GM20000 (cell line): ENCODE data around the gene PTPRM.

Experiments
- DNase-seq: peaks from one replicate; pipeline ENCODE4 v3.0.0; 2012; ENCODE audit warnings: low spot score
- TF ChIP-seq, protein P1 (sequence below): IDR thresholded peaks from 2 replicates; pipeline ENCODE4 v1.5.1; 2012; ENCODE audit warnings: mild to moderate bottlenecking, control low read depth; ENCODE audit errors: extremely low read depth, missing control alignments

PTPRM gene

DNA sequence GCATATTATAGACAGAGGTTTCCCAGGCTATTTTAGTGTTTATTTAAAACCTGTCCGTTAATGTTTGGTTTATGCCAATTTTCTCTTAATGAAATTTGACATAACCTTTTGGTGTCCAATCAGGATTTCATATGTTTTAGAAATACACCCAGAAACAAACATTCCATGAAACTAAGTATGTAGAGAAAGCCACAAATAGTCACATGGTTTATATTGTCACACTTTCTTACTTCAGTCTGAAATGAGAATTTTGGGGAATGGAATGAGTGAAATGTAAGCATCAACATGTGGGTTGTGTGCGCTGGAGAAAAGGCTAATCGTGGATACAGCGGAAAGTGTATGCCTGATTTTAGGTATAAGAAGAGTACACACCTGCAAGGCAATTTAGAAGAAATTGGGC lies 765.2 kb downstream of the PTPRM start:
- DNase-seq = no peak
- TF ChIP-seq, protein P1, sequence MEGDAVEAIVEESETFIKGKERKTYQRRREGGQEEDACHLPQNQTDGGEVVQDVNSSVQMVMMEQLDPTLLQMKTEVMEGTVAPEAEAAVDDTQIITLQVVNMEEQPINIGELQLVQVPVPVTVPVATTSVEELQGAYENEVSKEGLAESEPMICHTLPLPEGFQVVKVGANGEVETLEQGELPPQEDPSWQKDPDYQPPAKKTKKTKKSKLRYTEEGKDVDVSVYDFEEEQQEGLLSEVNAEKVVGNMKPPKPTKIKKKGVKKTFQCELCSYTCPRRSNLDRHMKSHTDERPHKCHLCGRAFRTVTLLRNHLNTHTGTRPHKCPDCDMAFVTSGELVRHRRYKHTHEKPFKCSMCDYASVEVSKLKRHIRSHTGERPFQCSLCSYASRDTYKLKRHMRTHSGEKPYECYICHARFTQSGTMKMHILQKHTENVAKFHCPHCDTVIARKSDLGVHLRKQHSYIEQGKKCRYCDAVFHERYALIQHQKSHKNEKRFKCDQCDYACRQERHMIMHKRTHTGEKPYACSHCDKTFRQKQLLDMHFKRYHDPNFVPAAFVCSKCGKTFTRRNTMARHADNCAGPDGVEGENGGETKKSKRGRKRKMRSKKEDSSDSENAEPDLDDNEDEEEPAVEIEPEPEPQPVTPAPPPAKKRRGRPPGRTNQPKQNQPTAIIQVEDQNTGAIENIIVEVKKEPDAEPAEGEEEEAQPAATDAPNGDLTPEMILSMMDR = no peak

DNA sequence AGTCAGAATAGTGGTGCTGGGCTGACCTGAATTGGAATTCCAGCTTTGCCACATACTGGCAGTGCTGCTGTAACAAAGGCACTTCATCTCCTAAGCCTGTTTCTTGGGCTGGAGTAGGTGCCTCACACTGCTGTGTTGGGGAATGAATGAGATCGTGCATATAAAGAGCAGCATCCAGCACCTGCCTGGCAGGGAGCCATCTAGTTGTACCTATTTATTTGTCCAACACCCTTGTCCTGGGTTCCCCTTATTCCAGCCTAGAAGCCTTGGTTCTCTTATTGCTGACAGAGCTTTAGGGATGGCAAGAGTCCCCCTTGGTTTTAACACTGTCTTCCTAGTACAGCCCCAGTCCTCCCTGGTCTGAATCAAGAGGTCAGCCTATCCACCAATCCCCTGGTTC lies 766.8 kb downstream of the PTPRM start:
- TF ChIP-seq, protein P1 = no peak
- DNase-seq = no peak

DNA sequence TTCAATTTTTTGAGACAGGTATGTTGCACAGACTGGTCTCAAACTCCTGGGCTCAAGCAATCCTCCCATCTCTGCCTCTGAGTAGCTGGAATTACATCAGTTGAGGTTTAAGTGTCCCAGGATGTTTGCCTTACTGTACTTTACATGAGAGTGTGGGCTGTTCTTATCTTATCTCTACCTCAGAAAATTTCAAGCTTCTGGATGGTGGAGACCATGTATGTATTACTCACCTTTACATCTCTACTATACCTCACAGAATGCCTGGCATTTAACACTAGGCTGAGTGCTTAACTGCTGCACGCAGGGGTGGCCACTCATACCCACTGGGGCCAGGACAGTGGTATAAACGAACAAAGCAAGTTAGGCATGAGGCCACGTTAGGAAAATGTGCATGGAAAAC lies 770.1 kb downstream of the PTPRM start:
- DNase-seq = no peak
- TF ChIP-seq, protein P1 = no peak

DNA sequence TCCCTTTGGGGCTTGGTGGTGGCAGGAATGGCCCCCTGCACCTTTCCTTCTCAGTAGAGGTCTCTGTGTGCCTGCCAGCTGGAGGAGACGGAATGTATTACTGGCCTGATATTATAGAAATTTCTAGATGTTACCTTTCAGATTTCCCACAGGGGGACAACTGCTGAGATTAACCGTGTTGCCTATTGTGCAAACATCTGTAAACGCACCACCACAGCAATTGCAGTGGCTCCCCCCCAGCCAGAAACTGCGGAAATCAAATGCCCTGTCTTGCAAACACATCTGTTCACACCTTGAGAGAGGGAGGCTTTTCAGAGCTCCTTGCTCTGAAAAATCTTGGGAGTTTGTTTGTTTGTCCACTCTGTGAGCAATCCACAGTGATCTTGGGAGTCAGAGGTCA lies 772.1 kb downstream of the PTPRM start:
- DNase-seq = no peak

DNA sequence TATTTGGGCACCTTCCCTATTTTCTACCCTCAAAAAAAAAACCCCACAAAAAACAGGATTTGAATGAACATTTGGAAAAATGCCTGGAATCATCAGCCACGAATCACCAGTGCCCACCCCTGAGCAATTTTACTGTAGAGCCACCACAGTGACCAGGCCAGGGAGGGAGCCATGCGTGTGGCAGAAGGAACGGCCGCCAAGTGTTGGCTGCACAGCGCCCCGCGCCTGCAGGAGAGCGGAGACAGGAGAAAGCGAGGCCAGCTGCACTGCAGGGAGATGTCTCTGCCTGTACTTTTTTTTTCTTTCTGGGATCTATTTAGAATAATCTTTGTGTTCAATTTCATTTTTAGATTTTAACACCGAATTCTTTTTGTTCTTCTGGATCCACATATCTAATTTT lies 772.8 kb downstream of the PTPRM start:
- TF ChIP-seq, protein P1 = no peak

More for the DNA sequence above, 772.1 kb downstream of the PTPRM start:
- TF ChIP-seq, protein P1 = no peak

DNA sequence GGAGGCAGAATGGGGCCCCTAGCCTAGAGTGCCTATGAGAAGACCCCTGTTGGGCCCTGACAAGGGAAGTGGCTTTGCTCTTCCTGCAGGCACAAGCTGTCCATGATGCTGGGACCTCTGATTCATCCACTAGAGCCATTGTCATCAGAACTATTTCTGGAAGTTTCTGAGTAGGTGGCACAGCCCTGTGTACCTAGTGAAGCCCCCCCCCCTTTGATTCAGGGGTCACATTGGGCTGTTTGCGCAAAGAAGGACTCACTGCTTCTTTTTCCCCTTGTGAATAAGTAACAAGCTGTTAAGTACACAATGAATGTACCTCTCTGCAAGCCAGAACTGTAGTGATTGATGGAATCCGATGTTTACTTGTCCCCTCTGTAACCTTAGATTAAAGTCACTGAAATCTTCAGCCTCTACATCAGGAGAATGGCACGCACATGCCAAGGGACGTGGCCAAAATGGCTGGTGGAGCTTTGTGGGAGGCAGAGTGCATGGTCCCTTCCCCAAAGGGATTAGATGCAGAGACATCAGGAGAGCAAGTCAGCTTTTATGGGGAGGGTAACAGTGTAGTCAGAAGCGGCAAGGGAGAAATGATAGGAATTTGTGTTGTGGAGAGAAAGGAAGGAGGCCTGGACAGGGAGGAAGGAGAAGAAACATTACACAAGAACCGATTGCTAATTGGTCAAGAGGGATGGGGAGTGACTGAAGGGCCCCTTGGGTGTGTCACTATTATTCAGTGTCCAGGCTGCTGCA lies 774.5 kb downstream of the PTPRM start:
- TF ChIP-seq, protein P1 = no peak
- DNase-seq = no peak

More for the DNA sequence above, 772.8 kb downstream of the PTPRM start:
- no peak for DNase-seq

DNA sequence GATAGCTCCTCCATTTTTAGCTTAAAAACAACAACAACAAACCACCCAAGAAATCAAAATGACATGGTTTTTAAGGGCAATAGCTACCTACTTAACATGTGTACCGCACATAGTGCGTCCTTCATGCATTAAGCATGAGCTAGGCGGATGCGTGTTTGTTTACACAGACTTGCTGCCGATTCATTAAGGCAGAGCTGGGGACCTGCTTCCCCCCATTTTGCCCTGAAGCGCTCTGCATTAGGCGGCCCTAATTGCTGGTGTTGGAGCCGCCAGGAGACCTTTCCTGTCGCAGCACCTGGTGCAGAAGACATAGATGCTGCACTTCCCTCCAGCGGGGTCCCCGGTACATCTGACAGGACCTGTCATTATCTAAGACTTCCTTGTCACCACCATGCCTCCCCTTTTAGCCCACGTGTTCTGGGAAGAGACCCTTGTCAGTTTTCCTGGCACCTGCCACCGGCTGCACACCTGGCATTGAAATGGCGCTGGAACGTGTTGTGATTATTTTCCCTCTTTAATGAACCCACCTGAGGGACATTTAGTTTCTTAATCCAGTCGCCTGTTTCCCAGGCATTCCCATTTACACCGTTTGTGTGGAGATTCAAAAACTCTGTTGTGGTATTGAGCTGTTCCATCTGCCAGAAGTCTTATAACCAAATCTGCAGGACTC lies 781.1 kb downstream of the PTPRM start:
- DNase-seq = no peak

More for the DNA sequence above, 781.1 kb downstream of the PTPRM start:
- TF ChIP-seq, protein P1 = no peak
